Progenitor cell of endocrine pancreas (in vitro differentiated cells): Measurements from ENCODE around the gene LMX1B. TPM values are rescaled to one million over a fixed set of nuclear protein-coding genes. Genes with fewer than 3 reads are reported as not detected.

Experiments used
- DNase-seq: peaks from one replicate; pipeline ENCODE4 v3.0.0; 2021; ENCODE audit warnings: low spot score; ENCODE audit not compliant: unreplicated experiment
- H3K27ac Mint-ChIP-seq: 2 replicates; pipeline ENCODE4 v1.8.0; 2021; ENCODE audit warnings: mild to moderate bottlenecking, moderate library complexity, mixed read lengths
- H3K27me3 Mint-ChIP-seq: 2 replicates; pipeline ENCODE4 v1.8.0; 2021; ENCODE audit warnings: mixed read lengths
- H3K36me3 Mint-ChIP-seq: 2 replicates; pipeline ENCODE4 v1.8.0; 2022; ENCODE audit warnings: mixed read lengths; ENCODE audit not compliant: insufficient read depth
- H3K4me1 Mint-ChIP-seq: 2 replicates; pipeline ENCODE4 v1.8.0; 2021; ENCODE audit warnings: low read depth, mixed read lengths
- H3K4me3 Mint-ChIP-seq: 2 replicates; pipeline ENCODE4 v1.8.0; 2021; ENCODE audit warnings: low read depth, mild to moderate bottlenecking, moderate library complexity, mixed read lengths
- H3K9me3 Mint-ChIP-seq: 2 replicates; pipeline ENCODE4 v1.8.0; 2021; ENCODE audit warnings: low read depth, mixed read lengths
- CTCF ChIP-seq: fragments of 200-600 bp; sonication (generic); IDR thresholded peaks from one replicate; pipeline ENCODE4 v1.5.0; 2021; ENCODE audit warnings: antibody characterized with exemption, mild to moderate bottlenecking; ENCODE audit not compliant: unreplicated experiment
- total RNA-seq: library from RNA; stranded (reverse); gene quantifications from 2 replicates; pipeline ENCODE4 v1.2.1, GENCODE V29; 2021

LMX1B gene
- total RNA-seq, 1 donor from 2014 or later, result 9.1 TPM

DNA sequence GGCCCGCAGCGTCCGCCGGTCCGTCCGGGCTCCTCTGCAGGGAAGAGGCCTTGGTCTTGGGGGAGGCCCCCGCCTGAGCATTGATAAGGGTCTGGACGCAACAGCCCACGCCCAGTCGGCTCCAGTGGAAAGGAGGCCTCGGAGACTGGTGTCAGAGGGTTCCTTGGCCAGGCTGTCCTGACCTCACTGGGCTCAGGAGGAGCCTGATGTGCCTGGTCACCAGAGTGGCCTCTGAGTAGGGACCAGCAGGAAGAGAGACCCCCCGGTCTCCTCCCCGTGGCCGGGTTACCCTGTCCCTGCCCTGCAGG is 13.2 kb downstream of the LMX1B start:
- no peak overlapping the region for H3K27ac Mint-ChIP-seq
- no peak for DNase-seq
- TF ChIP-seq CTCF, result no peak
- H3K9me3 Mint-ChIP-seq, result no peaks in the 10 kb centered on the region
- peaks cover 8% of the 10 kb centered on the region for H3K4me1 Mint-ChIP-seq
- no peak overlapping the region for H3K4me3 Mint-ChIP-seq
- peaks cover 89% of the 10 kb centered on the region for H3K27me3 Mint-ChIP-seq
- no peaks in the 10 kb centered on the region for H3K36me3 Mint-ChIP-seq

DNA sequence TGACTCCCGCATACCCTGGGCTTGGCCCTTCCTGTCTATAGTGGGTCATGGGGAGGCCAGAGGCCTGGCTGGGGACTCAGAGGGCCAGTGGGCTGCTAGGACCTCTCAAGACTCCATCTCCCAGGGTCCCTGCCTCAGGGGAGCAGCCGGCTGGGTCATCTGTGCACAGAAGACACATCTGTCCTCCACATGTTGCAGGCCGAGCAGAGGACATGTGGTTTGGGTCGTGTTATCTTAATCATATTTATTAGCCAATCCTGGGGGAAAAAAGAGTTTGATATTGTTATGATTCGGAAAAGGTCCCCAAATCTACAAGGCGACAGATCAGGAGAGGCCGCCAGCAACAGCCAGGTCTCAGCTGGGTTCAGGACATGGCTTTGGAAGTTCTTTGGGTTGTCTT is 14.4 kb downstream of the LMX1B start:
- H3K27me3 Mint-ChIP-seq, result peaks cover 87% of the 10 kb centered on the region
- TF ChIP-seq CTCF, result no peak
- H3K27ac Mint-ChIP-seq, result no peak overlapping the region
- DNase-seq, result no peak
- H3K9me3 Mint-ChIP-seq, result no peaks in the 10 kb centered on the region
- H3K36me3 Mint-ChIP-seq, result no peaks in the 10 kb centered on the region
- H3K4me3 Mint-ChIP-seq, result no peak overlapping the region
- H3K4me1 Mint-ChIP-seq, result peaks cover 6% of the 10 kb centered on the region

- Mint-ChIP-seq H3K4me1 (peaks cover 6% of the 10 kb centered on the region), H3K36me3 (no peaks in the 10 kb centered on the region), H3K9me3 (no peaks in the 10 kb centered on the region), H3K4me3 (no peak overlapping the region), H3K27me3 (peaks cover 87% of the 10 kb centered on the region), H3K27ac (no peak overlapping the region)
- DNase-seq, result no peak
- no peak for TF ChIP-seq CTCF
Measured at GRCh38 chr9:126628969-126629674, 15.4 kb downstream of the LMX1B start.

GRCh38 chr9:126630458-126631237 is 16.9 kb downstream of the LMX1B start:
- H3K4me1 Mint-ChIP-seq, result peaks cover 6% of the 10 kb centered on the region

GRCh38 chr9:126631254-126631653 is 17.5 kb downstream of the LMX1B start:
- peaks cover 6% of the 10 kb centered on the region for H3K4me1 Mint-ChIP-seq
- no peak for DNase-seq
- no peak overlapping the region for H3K4me3 Mint-ChIP-seq
- no peak overlapping the region for H3K27ac Mint-ChIP-seq
- no peak for TF ChIP-seq CTCF
- H3K9me3 Mint-ChIP-seq, result no peaks in the 10 kb centered on the region
- peaks cover 78% of the 10 kb centered on the region for H3K27me3 Mint-ChIP-seq
- H3K36me3 Mint-ChIP-seq, result no peaks in the 10 kb centered on the region

More at GRCh38 chr9:126630458-126631237, 16.9 kb downstream of the LMX1B start:
- Mint-ChIP-seq H3K27ac (no peak overlapping the region), H3K27me3 (peaks cover 81% of the 10 kb centered on the region), H3K4me3 (no peak overlapping the region), H3K36me3 (no peaks in the 10 kb centered on the region), H3K9me3 (no peaks in the 10 kb centered on the region)
- TF ChIP-seq CTCF, result no peak
- DNase-seq, result no peak
